ENCODE results near the gene NR2F2.

GRCh38 chr15:96374499-96374898, 44.0 kb downstream of the NR2F2 start:
- TF ChIP-seq CTCF (IDR thresholded peaks at IDR 0.05; ENCODE audit: low read depth, low read length, poor library complexity, severe bottlenecking) (no peak), EZH2phosphoT487 (IDR thresholded peaks at IDR 0.05; ENCODE audit: borderline replicate concordance, low read length) (no peak)
